Type B pancreatic cell (in vitro differentiated cells): ENCODE results near the gene CST5. TPM values are rescaled to one million over a fixed set of nuclear protein-coding genes. Genes with fewer than 3 reads are reported as not detected.
"Not testable (repeated sequence)": the region's sequence is repeated elsewhere in the genome, so short reads cannot be mapped to it uniquely, and the experiment has no call there.

Experiments used
- DNase-seq: peaks from one replicate; pipeline ENCODE4 v3.0.0; 2021; ENCODE audit warnings: mixed read lengths; ENCODE audit not compliant: unreplicated experiment; ENCODE audit errors: extremely low spot score
- H3K27ac Mint-ChIP-seq: 2 replicates; pipeline ENCODE4 v1.8.0; 2021; ENCODE audit warnings: mild to moderate bottlenecking, mixed read lengths
- H3K27me3 Mint-ChIP-seq: 2 replicates; pipeline ENCODE4 v1.8.0; 2021; ENCODE audit warnings: mixed read lengths
- H3K36me3 Mint-ChIP-seq: 2 replicates; pipeline ENCODE4 v1.8.0; 2021; ENCODE audit warnings: mixed read lengths
- H3K4me1 Mint-ChIP-seq: one replicate; pipeline ENCODE4 v1.8.0; 2021; ENCODE audit warnings: mixed read lengths; ENCODE audit not compliant: unreplicated experiment
- H3K4me3 Mint-ChIP-seq: 2 replicates; pipeline ENCODE4 v1.8.0; 2021; ENCODE audit warnings: mild to moderate bottlenecking, mixed read lengths
- H3K9me3 Mint-ChIP-seq: 2 replicates; pipeline ENCODE4 v1.8.0; 2021; ENCODE audit warnings: mixed read lengths
- total RNA-seq: library from RNA; stranded (reverse); gene quantifications from 2 replicates; pipeline ENCODE4 v1.2.1, GENCODE V29; 2021; ENCODE audit warnings: low replicate concordance
- TF ChIP-seq, protein P1 (sequence below): fragments of 200-600 bp; sonication (generic); conservative IDR thresholded peaks from 2 replicates; pipeline ENCODE4 v1.5.0; 2021; ENCODE audit warnings: antibody characterized with exemption, mild to moderate bottlenecking

CST5 gene
- total RNA-seq, 1 donor from 2014 or later, result not detected

GRCh38 chr20:23870461-23870860, 9.1 kb downstream of the CST5 start:
- no peaks in the 10 kb centered on the region for H3K4me1 Mint-ChIP-seq
- no peak overlapping the region for H3K27ac Mint-ChIP-seq

GRCh38 chr20:23869520-23869919, 10.0 kb downstream of the CST5 start:
- Mint-ChIP-seq H3K27me3 (peaks cover 29% of the 10 kb centered on the region), H3K4me1 (no peaks in the 10 kb centered on the region), H3K36me3 (no peaks in the 10 kb centered on the region), H3K9me3 (no peaks in the 10 kb centered on the region), H3K27ac (no peak overlapping the region), H3K4me3 (no peak overlapping the region)
- no peak for DNase-seq
- TF ChIP-seq, protein P1, sequence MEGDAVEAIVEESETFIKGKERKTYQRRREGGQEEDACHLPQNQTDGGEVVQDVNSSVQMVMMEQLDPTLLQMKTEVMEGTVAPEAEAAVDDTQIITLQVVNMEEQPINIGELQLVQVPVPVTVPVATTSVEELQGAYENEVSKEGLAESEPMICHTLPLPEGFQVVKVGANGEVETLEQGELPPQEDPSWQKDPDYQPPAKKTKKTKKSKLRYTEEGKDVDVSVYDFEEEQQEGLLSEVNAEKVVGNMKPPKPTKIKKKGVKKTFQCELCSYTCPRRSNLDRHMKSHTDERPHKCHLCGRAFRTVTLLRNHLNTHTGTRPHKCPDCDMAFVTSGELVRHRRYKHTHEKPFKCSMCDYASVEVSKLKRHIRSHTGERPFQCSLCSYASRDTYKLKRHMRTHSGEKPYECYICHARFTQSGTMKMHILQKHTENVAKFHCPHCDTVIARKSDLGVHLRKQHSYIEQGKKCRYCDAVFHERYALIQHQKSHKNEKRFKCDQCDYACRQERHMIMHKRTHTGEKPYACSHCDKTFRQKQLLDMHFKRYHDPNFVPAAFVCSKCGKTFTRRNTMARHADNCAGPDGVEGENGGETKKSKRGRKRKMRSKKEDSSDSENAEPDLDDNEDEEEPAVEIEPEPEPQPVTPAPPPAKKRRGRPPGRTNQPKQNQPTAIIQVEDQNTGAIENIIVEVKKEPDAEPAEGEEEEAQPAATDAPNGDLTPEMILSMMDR, result no peak

More at GRCh38 chr20:23870461-23870860, 9.1 kb downstream of the CST5 start:
- no peak overlapping the region for H3K4me3 Mint-ChIP-seq
- H3K27me3 Mint-ChIP-seq, result peaks cover 29% of the 10 kb centered on the region
- no peak for DNase-seq
- no peaks in the 10 kb centered on the region for H3K36me3 Mint-ChIP-seq
- TF ChIP-seq, protein P1, result no peak
- H3K9me3 Mint-ChIP-seq, result no peaks in the 10 kb centered on the region

DNA sequence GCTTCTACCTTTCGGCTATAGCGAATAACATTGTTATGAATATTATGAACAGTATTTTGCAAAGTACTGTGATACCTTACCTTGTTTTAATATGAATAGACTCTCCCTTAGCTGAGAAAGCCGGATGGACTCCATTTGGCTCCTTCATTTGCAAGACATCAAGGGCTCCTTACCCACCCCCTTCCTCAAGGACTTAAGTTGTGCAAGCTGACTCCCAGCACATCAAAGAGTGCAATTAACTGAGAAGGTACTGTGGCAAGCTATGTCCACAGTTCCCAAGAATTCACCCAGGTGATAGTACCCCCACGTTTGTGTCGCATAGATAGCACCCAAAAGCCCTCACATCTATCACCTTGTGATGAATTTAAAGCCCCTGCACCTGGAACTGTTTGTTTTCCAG, 11.2 kb downstream of the CST5 start:
- TF ChIP-seq, protein P1, result no peak
- Mint-ChIP-seq H3K9me3 (no peaks in the 10 kb centered on the region), H3K4me1 (no peaks in the 10 kb centered on the region), H3K27ac (no peak overlapping the region), H3K36me3 (no peaks in the 10 kb centered on the region), H3K4me3 (no peak overlapping the region), H3K27me3 (peaks cover 29% of the 10 kb centered on the region)
- no peak for DNase-seq

- Mint-ChIP-seq H3K27ac (no peak overlapping the region), H3K36me3 (no peaks in the 10 kb centered on the region), H3K4me1 (no peaks in the 10 kb centered on the region), H3K9me3 (no peaks in the 10 kb centered on the region), H3K27me3 (peaks cover 29% of the 10 kb centered on the region), H3K4me3 (no peak overlapping the region)
- no peak for DNase-seq
- TF ChIP-seq, protein P1, result no peak
These were observed 12.3 kb downstream of the CST5 start for GRCh38 chr20:23867152-23867776.

DNA sequence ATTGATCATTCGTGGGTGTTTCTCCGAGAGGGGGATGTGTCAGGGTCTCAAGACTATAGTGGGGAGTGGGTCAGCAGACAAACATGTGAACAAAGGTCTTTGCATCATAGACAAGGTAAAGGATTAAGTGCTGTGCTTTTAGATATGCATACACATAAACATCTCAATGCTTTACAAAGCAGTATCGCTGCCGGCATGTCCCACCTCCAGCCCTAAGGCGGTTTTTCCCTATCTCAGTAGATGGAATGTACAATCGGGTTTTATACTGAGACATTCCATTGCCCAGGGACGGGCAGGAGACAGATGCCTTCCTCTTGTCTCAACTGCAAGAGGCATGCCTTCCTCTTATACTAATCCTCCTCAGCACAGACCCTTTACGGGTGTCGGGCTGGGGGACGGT, 18.8 kb downstream of the CST5 start:
- DNase-seq, H3K27me3 Mint-ChIP-seq, H3K36me3 Mint-ChIP-seq, H3K4me3 Mint-ChIP-seq, H3K27ac Mint-ChIP-seq, H3K4me1 Mint-ChIP-seq, H3K9me3 Mint-ChIP-seq: not testable (repeated sequence)

GRCh38 chr20:23857962-23858595, 21.5 kb downstream of the CST5 start:
- Mint-ChIP-seq H3K27me3 (peaks cover 6% of the 10 kb centered on the region), H3K36me3 (no peaks in the 10 kb centered on the region), H3K9me3 (no peaks in the 10 kb centered on the region), H3K27ac (no peak overlapping the region), H3K4me1 (peaks cover 4% of the 10 kb centered on the region), H3K4me3 (no peak overlapping the region)
- TF ChIP-seq, protein P1, result no peak
- DNase-seq, result no peak
